Stimulated activated CD4-positive, alpha-beta T cell treated with anti-CD3 and anti-CD28 coated beads, Interleukin-15, amount 100 ng/mL, for 1 hour (primary cell): ENCODE data around the gene ZNF628.

Experiments used
- DNase-seq, 2 donors: peaks; one replicate each; pipeline ENCODE4 v3.0.0-alpha.2; 2020; ENCODE audit warnings: low read depth in 1 of 2, low spot score in 1 of 2

ZNF628 gene

GRCh38 chr19:55483706-55484592 lies 7.5 kb downstream of the ZNF628 start:
- DNase-seq, result no peak

- peak; percentile 31 to 51 for DNase-seq
Measured at GRCh38 chr19:55484593-55485438, 8.4 kb downstream of the ZNF628 start, which contains the start of gene NAT14. TSS of gene NAT14 (plus strand) at chr19:55485188. CDS start at chr19:55485709, 521 bp downstream.

GRCh38 chr19:55485439-55486011 lies 9.1 kb downstream of the ZNF628 start:
- no peak for DNase-seq

GRCh38 chr19:55486043-55486970 lies 9.9 kb downstream of the ZNF628 start:
- no peak for DNase-seq

DNA sequence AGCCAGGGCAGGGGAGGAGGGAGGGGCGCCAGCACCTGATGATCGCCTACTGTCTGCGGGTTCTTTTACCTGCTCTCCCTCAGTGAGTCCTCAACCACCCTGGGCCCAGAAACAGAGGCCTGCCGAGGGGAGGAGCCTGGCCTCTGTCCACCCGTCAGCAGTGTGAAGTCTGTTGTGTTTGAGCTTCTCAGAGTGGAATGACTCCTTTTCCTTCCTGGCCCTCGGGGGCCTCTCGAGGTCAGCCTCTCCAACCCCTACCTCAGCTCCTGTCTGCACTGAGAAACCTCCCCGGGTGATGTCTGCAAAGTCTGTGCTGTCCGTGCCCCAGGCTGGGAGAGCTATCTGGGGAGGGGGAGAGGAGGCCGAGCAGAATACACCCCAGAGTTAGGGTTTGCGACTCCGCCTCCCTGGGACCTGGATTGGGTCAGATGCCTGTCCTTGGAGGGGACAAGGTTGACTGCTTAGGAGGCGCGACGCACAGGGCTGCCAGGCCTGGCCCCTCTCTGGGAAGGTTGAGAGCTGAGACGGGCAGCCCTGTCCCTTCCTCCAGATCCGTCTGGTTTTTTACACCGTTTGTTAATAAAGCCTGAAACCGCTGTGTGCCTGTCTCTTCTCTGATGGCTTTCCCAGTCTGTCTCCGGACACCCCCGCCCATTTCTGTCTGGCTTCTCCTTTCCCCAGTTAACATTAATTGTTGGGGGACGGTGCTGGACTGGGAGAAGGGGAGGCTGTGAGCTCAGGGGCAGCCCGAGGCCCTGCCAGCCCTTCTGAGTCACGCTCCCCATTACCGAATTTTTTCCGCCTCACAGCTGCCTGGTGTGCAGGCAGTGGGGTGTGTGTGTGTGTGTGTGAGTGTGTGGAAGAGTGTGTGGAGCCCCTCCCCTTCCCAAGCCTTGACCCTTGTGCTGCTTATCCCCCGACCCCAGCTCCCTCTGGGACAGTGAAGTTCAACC lies 10.8 kb downstream of the ZNF628 start:
- no peak for DNase-seq

- DNase-seq, result no peak
Measured at GRCh38 chr19:55487924-55488687, 11.7 kb downstream of the ZNF628 start, which contains the start of gene SSC5D. TSS of gene SSC5D (plus strand) at chr19:55488436. CDS start at chr19:55488590, 154 bp downstream.

DNA sequence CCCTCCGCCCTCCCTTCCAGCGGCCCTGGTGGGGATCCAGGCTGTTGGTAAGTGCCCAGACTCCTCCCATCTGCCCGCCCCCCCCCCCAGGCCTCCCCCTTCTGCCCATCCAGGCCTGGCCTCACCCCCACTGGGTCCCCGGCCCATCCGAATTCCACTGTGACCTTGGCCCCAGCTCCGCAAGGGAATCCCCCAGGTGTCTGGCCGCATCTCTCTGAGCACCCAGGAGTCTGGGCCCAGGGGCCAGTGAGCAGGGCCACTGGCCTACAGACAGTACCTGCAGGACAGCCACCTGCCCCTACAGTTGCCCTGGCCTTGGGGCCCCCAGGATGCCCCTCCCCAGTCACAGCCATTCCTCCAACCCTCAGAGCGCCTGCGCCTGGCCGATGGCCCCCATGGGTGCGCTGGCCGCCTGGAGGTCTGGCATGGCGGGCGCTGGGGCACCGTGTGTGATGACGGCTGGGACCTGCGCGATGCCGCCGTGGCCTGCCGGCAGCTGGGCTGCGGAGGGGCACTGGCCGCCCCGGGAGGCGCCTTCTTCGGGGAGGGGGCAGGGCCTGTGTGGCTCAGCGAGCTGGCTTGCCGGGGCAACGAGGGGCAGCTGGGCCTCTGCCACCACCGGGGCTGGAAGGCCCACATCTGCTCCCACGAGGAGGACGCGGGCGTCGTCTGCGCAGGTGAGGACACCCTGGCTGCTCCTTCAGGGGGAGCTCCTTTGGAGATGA lies 12.7 kb downstream of the ZNF628 start:
- no peak for DNase-seq

DNA sequence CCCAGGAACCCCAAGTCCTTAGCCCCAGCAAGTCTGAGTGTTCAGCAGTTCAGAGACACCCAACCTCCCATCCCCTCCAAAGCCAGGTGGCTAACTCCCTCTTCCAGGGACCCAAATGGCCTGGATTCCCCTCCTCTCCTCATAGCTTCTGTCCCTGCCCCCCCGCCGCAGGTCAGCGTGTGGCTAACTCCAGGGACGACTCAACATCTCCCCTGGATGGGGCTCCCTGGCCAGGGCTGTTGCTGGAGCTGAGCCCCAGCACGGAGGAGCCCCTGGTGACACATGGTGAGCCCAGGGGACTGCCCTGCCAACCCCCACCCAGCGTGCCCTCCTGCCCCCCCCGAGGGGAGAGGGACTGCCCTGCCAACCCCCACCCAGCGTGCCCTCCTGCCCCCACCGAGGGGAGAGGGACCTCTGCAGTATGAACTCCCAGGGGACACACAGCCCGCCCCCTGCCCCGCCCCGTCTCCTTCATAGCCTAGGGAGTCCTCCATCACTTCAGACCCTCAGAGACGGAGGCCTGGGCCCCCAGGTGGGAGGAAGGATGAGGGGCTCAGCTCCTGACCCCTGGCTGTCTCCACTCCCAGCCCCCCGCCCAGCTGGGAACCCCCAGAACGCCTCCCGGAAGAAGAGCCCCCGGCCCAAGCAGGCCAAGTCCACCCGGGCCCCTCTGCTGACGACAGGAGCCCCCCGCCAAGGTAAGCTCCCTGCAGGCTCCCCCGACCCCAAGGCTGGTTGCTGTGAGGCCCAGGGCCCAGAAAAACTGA lies 13.5 kb downstream of the ZNF628 start:
- DNase-seq, result no peak

GRCh38 chr19:55490478-55491432 lies 14.3 kb downstream of the ZNF628 start:
- DNase-seq, result no peak

DNA sequence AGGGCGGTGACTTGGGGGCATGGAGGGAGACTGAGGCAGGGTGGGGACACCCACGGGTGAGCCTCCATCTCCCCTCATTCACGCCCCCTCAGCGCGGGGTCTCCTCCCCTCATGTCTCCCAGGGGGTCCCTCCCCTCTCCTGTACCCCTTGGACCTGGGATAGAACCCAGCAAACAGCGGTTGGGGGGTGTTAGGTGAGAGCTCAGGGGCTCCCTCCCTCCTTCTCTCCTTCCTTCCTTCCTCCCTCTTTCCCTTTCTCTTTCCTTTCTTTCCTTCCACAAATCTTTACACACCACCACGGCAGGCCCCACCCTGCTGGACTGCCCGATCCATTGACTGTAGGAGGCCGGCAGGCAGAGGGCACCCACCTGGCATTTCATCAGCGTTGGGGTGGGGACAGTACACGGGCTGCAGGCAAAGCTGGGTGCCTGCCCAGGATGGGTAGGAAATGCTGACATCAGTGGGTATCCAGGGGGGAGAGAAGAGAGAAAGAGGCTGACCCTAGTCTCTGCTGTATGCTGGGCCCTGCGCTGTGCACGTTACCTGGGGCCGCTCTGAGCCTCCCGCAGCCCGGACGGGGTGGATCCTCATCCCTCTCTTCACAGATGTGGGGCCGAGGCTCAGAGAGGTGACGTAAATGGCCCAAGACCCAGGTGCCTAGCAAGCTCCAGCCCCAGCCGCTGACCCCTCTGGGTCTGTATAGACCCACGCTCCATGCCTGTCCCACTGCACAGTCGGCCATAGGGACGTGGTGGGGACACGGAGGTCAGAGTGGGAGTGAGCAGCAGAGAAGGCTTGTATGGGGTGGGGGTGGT lies 15.3 kb downstream of the ZNF628 start:
- no peak for DNase-seq

DNA sequence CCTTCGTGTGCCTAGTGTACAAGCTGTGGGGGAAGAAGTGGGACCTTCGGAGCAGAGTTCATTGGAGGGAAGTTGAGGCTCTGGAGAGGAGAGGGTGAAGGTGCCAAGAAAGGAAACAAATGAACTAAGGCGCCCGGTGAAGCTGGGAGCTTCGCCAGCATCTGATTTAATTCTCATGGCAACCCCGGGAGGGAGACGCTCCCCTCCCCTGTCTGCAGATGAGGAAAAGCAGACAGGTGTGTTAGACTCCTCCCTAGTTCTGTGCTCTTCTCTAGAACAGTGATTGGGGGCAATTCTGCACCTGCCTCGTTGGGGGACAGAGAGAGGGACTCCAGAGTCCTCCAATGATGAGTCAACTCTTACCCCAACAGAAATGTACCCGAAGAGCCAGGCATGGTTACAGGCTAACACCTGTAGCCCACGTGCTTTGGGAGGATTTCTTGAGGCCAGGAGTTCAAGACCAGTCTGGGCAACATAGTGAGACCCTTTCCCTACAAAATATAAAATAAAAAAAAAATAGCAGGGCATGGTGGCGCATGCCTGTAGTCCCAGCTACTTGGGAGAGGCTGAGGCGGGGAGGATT lies 16.0 kb downstream of the ZNF628 start:
- DNase-seq, result no peak

DNA sequence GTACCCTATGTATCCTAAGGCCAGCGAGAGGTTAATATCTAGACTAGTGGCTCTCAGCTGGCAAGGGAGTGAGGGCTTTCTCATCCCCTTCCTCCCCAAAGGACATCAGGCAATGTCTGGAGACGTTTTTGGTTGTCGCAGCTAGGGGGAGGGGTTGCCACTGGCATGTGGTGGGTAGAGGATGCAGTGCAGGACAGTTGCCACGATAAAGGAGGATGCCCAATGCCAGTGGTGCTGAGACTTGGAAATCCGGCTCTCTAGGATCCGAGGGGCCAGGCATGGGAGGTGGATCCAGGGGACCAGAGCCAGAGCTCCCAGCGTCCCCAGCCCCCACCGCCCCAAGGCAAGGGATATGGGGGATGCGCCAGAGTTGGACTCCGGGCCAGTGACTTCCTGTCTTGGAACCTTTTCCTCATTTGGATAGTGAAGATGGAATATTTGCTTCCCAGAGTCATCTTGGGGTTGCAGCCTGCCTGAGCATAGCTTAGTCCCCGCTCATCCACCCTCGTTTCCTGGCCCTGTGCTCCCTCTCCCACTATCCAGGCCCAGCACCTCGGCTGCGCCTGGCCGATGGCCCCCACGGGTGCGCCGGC lies 16.7 kb downstream of the ZNF628 start:
- no peak for DNase-seq

- DNase-seq, result no peak
Measured at GRCh38 chr19:55493645-55494171, 17.3 kb downstream of the ZNF628 start.

DNA sequence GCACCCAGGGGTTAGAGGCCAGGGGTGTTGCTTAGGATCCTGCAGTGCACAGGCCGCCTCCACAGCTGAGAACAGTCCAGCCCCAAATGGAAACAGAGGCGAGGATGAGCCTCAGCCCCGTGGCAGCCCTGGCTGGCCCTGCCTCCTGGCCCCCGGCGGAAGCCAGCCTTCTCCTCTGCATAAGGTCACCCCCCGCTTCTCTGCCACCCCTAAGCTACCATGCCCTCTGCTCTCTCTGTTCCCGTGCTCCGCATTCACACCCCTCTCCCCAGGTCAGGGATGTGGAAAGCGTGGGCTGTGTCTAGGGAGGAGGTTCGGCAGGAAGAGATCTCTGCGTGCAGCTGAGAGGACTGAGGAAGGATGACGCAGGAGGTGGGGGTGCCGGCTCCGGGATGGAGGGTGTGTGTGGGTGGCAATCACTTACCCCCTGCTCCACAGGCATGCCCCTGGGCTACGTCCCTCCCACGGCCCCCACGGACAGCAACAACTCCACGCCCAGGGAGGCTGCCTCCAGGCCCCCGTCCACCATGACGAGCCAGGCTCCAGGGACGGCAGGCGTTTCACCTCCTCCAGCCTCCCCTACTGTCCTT lies 17.9 kb downstream of the ZNF628 start:
- DNase-seq, result no peak
